GM23248 (cell line): ENCODE results near the gene PATJ.

Experiments
- EZH2 ChIP-seq: fragments of 200-600 bp; sonication (generic); IDR thresholded peaks from 2 replicates; pipeline ENCODE4 v1.6.1; 2018; ENCODE audit warnings: antibody characterized with exemption, mild to moderate bottlenecking; ENCODE audit not compliant: insufficient read depth, poor library complexity, severe bottlenecking
- EZH2phosphoT487 ChIP-seq: fragments of 200-600 bp; sonication (generic); IDR thresholded peaks from 2 replicates; pipeline ENCODE4 v1.6.1; 2018; ENCODE audit warnings: antibody characterized with exemption, moderate library complexity, mild to moderate bottlenecking, low read depth; ENCODE audit not compliant: insufficient read depth

- no peak for TF ChIP-seq EZH2
- TF ChIP-seq EZH2phosphoT487, result no peak
These were observed 476.3 kb downstream of the PATJ start for GRCh38 chr1:62218604-62219003.
